SU-DHL-6 (cell line): Measurements from ENCODE around the gene DLX5.

Experiments
- H2AFZ ChIP-seq: fragments of 200-600 bp; sonication (generic); 2 replicates; pipeline ENCODE4 v1.6.1; 2014; ENCODE audit warnings: low read depth, mild to moderate bottlenecking, moderate library complexity, mixed read lengths, antibody characterized with exemption, low read length; ENCODE audit not compliant: severe bottlenecking
- H3F3A ChIP-seq: fragments of 200-600 bp; shearing (Covaris generic); 2 replicates; pipeline ENCODE4 v1.6.0; 2016; ENCODE audit warnings: antibody characterized with exemption, mild to moderate bottlenecking; ENCODE audit not compliant: insufficient read depth
- H3K27ac ChIP-seq: fragments of 200-600 bp; sonication (generic); 2 replicates; pipeline ENCODE4 v1.5.1; 2016; ENCODE audit warnings: low read depth, mild to moderate bottlenecking, low read length, moderate library complexity, mixed read lengths
- H3K27me3 ChIP-seq: fragments of 200-600 bp; sonication (generic), shearing (Covaris generic); 2 replicates; pipeline ENCODE4 v1.6.0; 2014; ENCODE audit warnings: mild to moderate bottlenecking, low read length
- H3K36me3 ChIP-seq: fragments of 200-600 bp; sonication (generic); 2 replicates; pipeline ENCODE4 v1.6.1; 2014; ENCODE audit warnings: mild to moderate bottlenecking, low read length, mixed read lengths
- H3K4me2 ChIP-seq: fragments of 300-600, 200-600 bp; shearing (Covaris generic), sonication (generic); 2 replicates; pipeline ENCODE4 v1.6.0; 2014; ENCODE audit warnings: low read length, low read depth, mild to moderate bottlenecking; ENCODE audit not compliant: poor library complexity, severe bottlenecking
- H3K4me3 ChIP-seq: fragments of 200-600 bp; sonication (generic); 2 replicates; pipeline ENCODE4 v1.5.1; 2014; ENCODE audit warnings: antibody characterized with exemption, low read length, mild to moderate bottlenecking, mixed read lengths; ENCODE audit not compliant: insufficient read depth, poor library complexity, severe bottlenecking
- H3K79me2 ChIP-seq: fragments of 200-600 bp; sonication (generic); 2 replicates; pipeline ENCODE4 v1.6.1; 2014; ENCODE audit warnings: mild to moderate bottlenecking, low read length, moderate library complexity; ENCODE audit not compliant: insufficient read depth
- H3K9ac ChIP-seq: fragments of 200-600 bp; sonication (generic); 2 replicates; pipeline ENCODE4 v1.7.0; 2014; ENCODE audit warnings: mild to moderate bottlenecking, low read length
- H3K9me2 ChIP-seq: fragments of 200-600 bp; sonication (generic); replicated peaks from 2 replicates; pipeline ENCODE4 v1.6.1; 2014; ENCODE audit warnings: low read length; ENCODE audit not compliant: insufficient read depth
- H3K9me3 ChIP-seq: fragments of 200-600 bp; sonication (generic); 2 replicates; pipeline ENCODE4 v1.6.1; 2014; ENCODE audit warnings: low read length, mixed read lengths; ENCODE audit not compliant: insufficient read depth
- H4K20me1 ChIP-seq: fragments of 200-600 bp; sonication (generic); 2 replicates; pipeline ENCODE4 v1.6.1; 2014; ENCODE audit warnings: low read depth, mild to moderate bottlenecking, antibody characterized with exemption, low read length, moderate library complexity, mixed read lengths
- CTCF ChIP-seq: fragments of 200-600 bp; sonication (generic); IDR thresholded peaks from one replicate; pipeline ENCODE4 v1.5.1; 2017; ENCODE audit warnings: antibody characterized with exemption, mild to moderate bottlenecking, low read length, moderate library complexity; ENCODE audit not compliant: insufficient read depth, poor library complexity, severe bottlenecking
- EZH2phosphoT487 ChIP-seq: fragments of 200-600 bp; sonication (generic), shearing (Covaris generic); conservative IDR thresholded peaks from 2 replicates; pipeline ENCODE4 v1.6.1; 2018; ENCODE audit warnings: mild to moderate bottlenecking, antibody characterized with exemption, low read length, moderate library complexity, mixed read lengths

Gene DLX5

GRCh38 chr7:96979551-96980276 is 44.9 kb downstream of the DLX5 start:
- no peaks in the 10 kb centered on the region for H3K9me2 ChIP-seq
- H3K9ac ChIP-seq = no peak overlapping the region
- no peaks in the 10 kb centered on the region for H3K79me2 ChIP-seq
- no peak overlapping the region for H3K4me2 ChIP-seq
- no peak overlapping the region for H2AFZ ChIP-seq
- no peaks in the 10 kb centered on the region; the same call in 1 of the 2 replicates for H3K27me3 ChIP-seq
- no peaks in the 10 kb centered on the region for H3F3A ChIP-seq
- H3K4me3 ChIP-seq = no peak overlapping the region
- no peak overlapping the region for H3K27ac ChIP-seq
- no peaks in the 10 kb centered on the region for H3K9me3 ChIP-seq
- no peaks in the 10 kb centered on the region for H4K20me1 ChIP-seq
- TF ChIP-seq EZH2phosphoT487 = no peak
- no peak for TF ChIP-seq CTCF
- no peaks in the 10 kb centered on the region for H3K36me3 ChIP-seq

- no peak overlapping the region for H3K4me3 ChIP-seq
- no peak overlapping the region for H3K9ac ChIP-seq
- no peak overlapping the region for H2AFZ ChIP-seq
- H3K27ac ChIP-seq = no peak overlapping the region
- H3K4me2 ChIP-seq = no peak overlapping the region
- no peaks in the 10 kb centered on the region for H3K79me2 ChIP-seq
- no peaks in the 10 kb centered on the region for H3K36me3 ChIP-seq
- TF ChIP-seq CTCF (no peak), EZH2phosphoT487 (no peak)
- H4K20me1 ChIP-seq = no peaks in the 10 kb centered on the region
- H3K9me2 ChIP-seq = no peaks in the 10 kb centered on the region
- no peaks in the 10 kb centered on the region for H3K9me3 ChIP-seq
- no peaks in the 10 kb centered on the region for H3F3A ChIP-seq
- H3K27me3 ChIP-seq = no peaks in the 10 kb centered on the region
Measured at GRCh38 chr7:96977445-96977844, 47.2 kb downstream of the DLX5 start.

GRCh38 chr7:96976106-96976505 is 48.5 kb downstream of the DLX5 start:
- H3K9me2 ChIP-seq = no peaks in the 10 kb centered on the region
- no peak overlapping the region for H3K4me2 ChIP-seq

More at GRCh38 chr7:96976106-96976505, 48.5 kb downstream of the DLX5 start:
- Histone ChIP-seq H3K27ac (no peak overlapping the region), H3F3A (no peaks in the 10 kb centered on the region), H4K20me1 (no peaks in the 10 kb centered on the region), H3K36me3 (no peaks in the 10 kb centered on the region), H3K79me2 (no peaks in the 10 kb centered on the region), H3K9me3 (no peaks in the 10 kb centered on the region), H3K4me3 (no peak overlapping the region), H2AFZ (no peak overlapping the region), H3K9ac (no peak overlapping the region), H3K27me3 (no peaks in the 10 kb centered on the region)
- TF ChIP-seq EZH2phosphoT487 (no peak), CTCF (no peak)
